Measurements from ENCODE around the gene KLF6.

KLF6 gene

GRCh38 chr10:3811291-3811870 is 26.4 kb upstream of the KLF6 start:
- no peaks in the 10 kb centered on the region for H3K9me3 ChIP-seq (ENCODE audit: control insufficient read depth, insufficient read depth, low read depth, low read length)
- no peak overlapping the region for H3K4me3 ChIP-seq (ENCODE audit: low read depth, low read length)
- ChIA-PET CTCF (interaction anchor here (0.5 to 1.2 kb wide), 4 partner anchors 11 to 845 kb away, joined by 3 to 5 read pairs (median 4); no protein-coding TSS in a partner anchor), POLR2A (interaction anchor here (3.5 kb wide), 1 partner anchor 26 kb away, joined by 32 read pairs; the partner anchor contains the start of gene KLF6)
- H3K36me3 ChIP-seq (ENCODE audit: control insufficient read depth in 2 of 2, insufficient read depth in 1 of 2, low read length in 2 of 2), result no peaks in the 10 kb centered on the region
- no peak overlapping the region for H3K27ac ChIP-seq (ENCODE audit: extremely low read depth, low read depth, low read length)
- TF ChIP-seq SCRT2 (tag by site-specific recombination; IDR thresholded peaks at IDR 0.05) (no peak), ZNF239 (tag by site-specific recombination; IDR thresholded peaks at IDR 0.05) (no peak)
- TF ChIP-seq, protein P1, sequence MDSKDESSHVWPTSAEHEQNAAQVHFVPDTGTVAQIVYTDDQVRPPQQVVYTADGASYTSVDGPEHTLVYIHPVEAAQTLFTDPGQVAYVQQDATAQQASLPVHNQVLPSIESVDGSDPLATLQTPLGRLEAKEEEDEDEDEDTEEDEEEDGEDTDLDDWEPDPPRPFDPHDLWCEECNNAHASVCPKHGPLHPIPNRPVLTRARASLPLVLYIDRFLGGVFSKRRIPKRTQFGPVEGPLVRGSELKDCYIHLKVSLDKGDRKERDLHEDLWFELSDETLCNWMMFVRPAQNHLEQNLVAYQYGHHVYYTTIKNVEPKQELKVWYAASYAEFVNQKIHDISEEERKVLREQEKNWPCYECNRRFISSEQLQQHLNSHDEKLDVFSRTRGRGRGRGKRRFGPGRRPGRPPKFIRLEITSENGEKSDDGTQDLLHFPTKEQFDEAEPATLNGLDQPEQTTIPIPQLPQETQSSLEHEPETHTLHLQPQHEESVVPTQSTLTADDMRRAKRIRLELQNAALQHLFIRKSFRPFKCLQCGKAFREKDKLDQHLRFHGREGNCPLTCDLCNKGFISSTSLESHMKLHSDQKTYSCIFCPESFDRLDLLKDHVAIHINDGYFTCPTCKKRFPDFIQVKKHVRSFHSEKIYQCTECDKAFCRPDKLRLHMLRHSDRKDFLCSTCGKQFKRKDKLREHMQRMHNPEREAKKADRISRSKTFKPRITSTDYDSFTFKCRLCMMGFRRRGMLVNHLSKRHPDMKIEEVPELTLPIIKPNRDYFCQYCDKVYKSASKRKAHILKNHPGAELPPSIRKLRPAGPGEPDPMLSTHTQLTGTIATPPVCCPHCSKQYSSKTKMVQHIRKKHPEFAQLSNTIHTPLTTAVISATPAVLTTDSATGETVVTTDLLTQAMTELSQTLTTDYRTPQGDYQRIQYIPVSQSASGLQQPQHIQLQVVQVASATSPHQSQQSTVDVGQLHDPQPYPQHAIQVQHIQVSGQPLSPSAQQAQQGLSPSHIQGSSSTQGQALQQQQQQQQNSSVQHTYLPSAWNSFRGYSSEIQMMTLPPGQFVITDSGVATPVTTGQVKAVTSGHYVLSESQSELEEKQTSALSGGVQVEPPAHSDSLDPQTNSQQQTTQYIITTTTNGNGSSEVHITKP (tag by site-specific recombination; IDR thresholded peaks at IDR 0.05), result peak; percentile 61
- H3K4me1 ChIP-seq (ENCODE audit: control insufficient read depth, insufficient read depth, low read length), result peaks cover 2% of the 10 kb centered on the region; the same call in 1 of the 2 replicates

GRCh38 chr10:3808689-3809199 is 23.7 kb upstream of the KLF6 start:
- ChIA-PET POLR2A (no interaction called here), CTCF (no interaction called here)
- no peaks in the 10 kb centered on the region for H3K9me3 ChIP-seq (ENCODE audit: control insufficient read depth, insufficient read depth, low read depth, low read length)
- no peaks in the 10 kb centered on the region for H3K36me3 ChIP-seq (ENCODE audit: control insufficient read depth in 2 of 2, insufficient read depth in 1 of 2, low read length in 2 of 2)
- no peak overlapping the region for H3K27ac ChIP-seq (ENCODE audit: extremely low read depth, low read depth, low read length)
- H3K4me1 ChIP-seq (ENCODE audit: control insufficient read depth, insufficient read depth, low read length), result peaks cover 9% of the 10 kb centered on the region
- TF ChIP-seq GFI1B (tag by site-specific recombination; IDR thresholded peaks at IDR 0.05), result no peak
- TF ChIP-seq WT1 (tag by site-specific recombination; IDR thresholded peaks at IDR 0.05), result no peak
- TF ChIP-seq HOXC10 (CRISPR knock-in tag; IDR thresholded peaks at IDR 0.05), result no peak
- TF ChIP-seq ZNF585B (tag by site-specific recombination; IDR thresholded peaks at IDR 0.05), result no peak
- no peak for TF ChIP-seq ZNF404 (tag by site-specific recombination; IDR thresholded peaks at IDR 0.05)
- TF ChIP-seq ZFP3 (tag by site-specific recombination; IDR thresholded peaks at IDR 0.05; ENCODE audit: low read depth), result no peak
- TF ChIP-seq ZNF521 (tag by site-specific recombination; IDR thresholded peaks at IDR 0.05), result no peak
- TF ChIP-seq KLF10 (tag by site-specific recombination; IDR thresholded peaks at IDR 0.05), result no peak
- no peak for TF ChIP-seq ZSCAN30 (tag by site-specific recombination; IDR thresholded peaks at IDR 0.05)
- TF ChIP-seq, protein P2, sequence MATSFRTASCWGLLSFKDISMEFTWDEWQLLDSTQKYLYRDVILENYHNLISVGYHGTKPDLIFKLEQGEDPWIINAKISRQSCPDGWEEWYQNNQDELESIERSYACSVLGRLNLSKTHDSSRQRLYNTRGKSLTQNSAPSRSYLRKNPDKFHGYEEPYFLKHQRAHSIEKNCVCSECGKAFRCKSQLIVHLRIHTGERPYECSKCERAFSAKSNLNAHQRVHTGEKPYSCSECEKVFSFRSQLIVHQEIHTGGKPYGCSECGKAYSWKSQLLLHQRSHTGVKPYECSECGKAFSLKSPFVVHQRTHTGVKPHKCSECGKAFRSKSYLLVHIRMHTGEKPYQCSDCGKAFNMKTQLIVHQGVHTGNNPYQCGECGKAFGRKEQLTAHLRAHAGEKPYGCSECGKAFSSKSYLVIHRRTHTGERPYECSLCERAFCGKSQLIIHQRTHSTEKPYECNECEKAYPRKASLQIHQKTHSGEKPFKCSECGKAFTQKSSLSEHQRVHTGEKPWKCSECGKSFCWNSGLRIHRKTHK (tag by site-specific recombination; IDR thresholded peaks at IDR 0.05), result no peak
- TF ChIP-seq SP7 (tag by site-specific recombination; IDR thresholded peaks at IDR 0.05), result no peak
- TF ChIP-seq GLIS1 (tag by site-specific recombination; IDR thresholded peaks at IDR 0.05), result no peak
- no peak for TF ChIP-seq ZNF239 (tag by site-specific recombination; IDR thresholded peaks at IDR 0.05)
- no peak for TF ChIP-seq CTCF (tag by site-specific recombination; IDR thresholded peaks at IDR 0.05)
- TF ChIP-seq ZNF175 (tag by site-specific recombination; IDR thresholded peaks at IDR 0.05), result no peak
- no peak for TF ChIP-seq PBX3 (CRISPR knock-in tag; IDR thresholded peaks at IDR 0.05)
- no peak for TF ChIP-seq ZNF121 (tag by site-specific recombination; IDR thresholded peaks at IDR 0.05)
- no peak for TF ChIP-seq ZNF777 (tag by site-specific recombination; IDR thresholded peaks at IDR 0.05; ENCODE audit: borderline replicate concordance)
- H3K4me3 ChIP-seq (ENCODE audit: low read depth, low read length), result no peak overlapping the region
